ENCODE measurements around the gene IL1B. TPM values are rescaled to one million over a fixed set of nuclear protein-coding genes. Genes with fewer than 3 reads are reported as not detected.

IL1B gene
- total RNA-seq, 1 donor from 2014 or later, result 2.5 TPM

DNA sequence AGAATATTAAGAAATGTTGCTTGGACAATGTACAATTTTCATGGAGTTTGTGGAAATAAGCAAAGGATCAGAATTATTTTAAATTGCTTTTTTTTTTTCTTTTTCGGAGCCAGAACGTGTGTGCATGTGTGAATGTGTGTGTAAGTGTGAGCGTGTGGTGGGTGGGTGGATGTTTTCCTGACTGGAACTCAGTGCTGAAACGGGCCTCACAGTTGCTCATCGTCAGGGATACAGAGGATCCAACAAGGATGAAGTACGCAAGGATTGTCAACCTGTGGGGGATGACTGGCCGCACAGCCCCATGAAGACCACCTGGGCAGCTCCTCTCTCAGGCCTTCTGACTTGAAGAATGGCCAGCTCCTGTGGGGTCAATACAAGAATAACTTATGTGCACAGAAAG is 17.5 kb downstream of the IL1B start:
- intact Hi-C loops (cut with DNase I), result no loop called here
- H3K27me3 ChIP-seq, result no peaks in the 10 kb centered on the region
- no peak overlapping the region for H3K27ac ChIP-seq
- no peaks in the 10 kb centered on the region for H3K9me3 ChIP-seq
- H3K36me3 ChIP-seq, result no peaks in the 10 kb centered on the region
- no peak for TF ChIP-seq POLR2A (IDR thresholded peaks at IDR 0.05)
- no peak for TF ChIP-seq CTCF (IDR thresholded peaks at IDR 0.05)
- TF ChIP-seq POLR2AphosphoS5 (IDR thresholded peaks at IDR 0.05; ENCODE audit: insufficient read depth in 1 of 2, low read depth in 1 of 2), result no peak
- no peak for DNase-seq (ENCODE audit: extremely low spot score in 2 of 2)
- H3K4me1 ChIP-seq, result no peaks in the 10 kb centered on the region
- no peak overlapping the region for H3K4me3 ChIP-seq

DNA sequence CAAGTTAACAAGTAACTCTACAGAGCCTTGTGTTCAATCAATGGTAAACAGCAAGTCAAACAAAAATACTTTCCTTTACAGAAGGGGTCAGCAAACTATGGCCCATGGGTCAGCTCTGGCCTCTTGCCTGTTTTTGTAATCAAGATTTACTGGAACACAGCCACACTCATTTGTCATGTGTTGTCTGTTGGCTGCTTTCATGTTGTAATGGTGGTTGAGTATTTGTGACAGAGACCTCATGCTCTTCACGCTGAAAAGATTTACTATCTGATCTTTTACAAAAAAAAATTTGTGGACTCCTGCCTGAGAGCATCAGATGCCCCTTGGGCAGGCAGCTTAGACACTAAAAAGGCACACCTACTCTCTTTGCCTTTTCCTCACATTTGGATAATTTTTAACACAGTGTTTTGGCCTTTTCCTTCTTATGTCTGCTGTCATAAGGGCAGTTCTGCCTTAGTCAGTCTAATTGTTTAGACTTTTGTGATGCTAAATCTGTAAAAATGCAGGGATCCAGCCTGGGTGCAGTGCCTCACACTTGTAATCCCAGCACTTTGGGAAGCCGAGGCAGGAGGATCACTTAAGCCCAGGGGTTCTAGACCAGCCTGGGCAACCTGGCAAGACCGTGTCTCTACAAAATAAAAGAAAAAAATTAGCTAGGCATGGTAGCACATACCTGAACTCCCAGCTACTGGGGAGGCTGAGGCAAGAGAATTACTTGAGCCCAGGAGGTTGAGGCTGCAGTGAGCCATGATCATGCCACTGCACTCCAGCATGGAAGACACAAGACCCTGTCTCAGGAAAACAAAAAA is 18.3 kb downstream of the IL1B start:
- DNase-seq (ENCODE audit: extremely low spot score in 2 of 2), result no peak
- Histone ChIP-seq H3K27ac (no peak overlapping the region), H3K4me1 (no peaks in the 10 kb centered on the region), H3K27me3 (no peaks in the 10 kb centered on the region), H3K9me3 (no peaks in the 10 kb centered on the region), H3K36me3 (no peaks in the 10 kb centered on the region), H3K4me3 (no peak overlapping the region)
- intact Hi-C loops (cut with DNase I), result no loop called here
- TF ChIP-seq CTCF (IDR thresholded peaks at IDR 0.05), result no peak

- Histone ChIP-seq H3K27ac (no peak overlapping the region), H3K4me3 (no peak overlapping the region), H3K27me3 (no peaks in the 10 kb centered on the region), H3K36me3 (no peaks in the 10 kb centered on the region), H3K9me3 (no peaks in the 10 kb centered on the region), H3K4me1 (peaks cover 10% of the 10 kb centered on the region)
- TF ChIP-seq POLR2A (IDR thresholded peaks at IDR 0.05), result no peak
- no peak for TF ChIP-seq CTCF (IDR thresholded peaks at IDR 0.05)
- no peak for TF ChIP-seq POLR2AphosphoS5 (IDR thresholded peaks at IDR 0.05; ENCODE audit: insufficient read depth in 1 of 2, low read depth in 1 of 2)
- no peak for DNase-seq (ENCODE audit: extremely low spot score in 2 of 2)
- intact Hi-C loops (cut with DNase I), result no loop called here
Measured at GRCh38 chr2:112817082-112817689, 19.4 kb downstream of the IL1B start.

- intact Hi-C loops (cut with DNase I), result no loop called here
- Histone ChIP-seq H3K36me3 (no peaks in the 10 kb centered on the region), H3K9me3 (no peaks in the 10 kb centered on the region), H3K27ac (no peak overlapping the region), H3K27me3 (no peaks in the 10 kb centered on the region), H3K4me3 (no peak overlapping the region), H3K4me1 (peaks cover 19% of the 10 kb centered on the region)
- TF ChIP-seq POLR2AphosphoS5 (IDR thresholded peaks at IDR 0.05; ENCODE audit: insufficient read depth in 1 of 2, low read depth in 1 of 2) (no peak), POLR2A (IDR thresholded peaks at IDR 0.05) (no peak), CTCF (IDR thresholded peaks at IDR 0.05) (no peak)
- DNase-seq (ENCODE audit: extremely low spot score in 2 of 2), result no peak
Measured at GRCh38 chr2:112814278-112814677, 22.3 kb downstream of the IL1B start.

DNA sequence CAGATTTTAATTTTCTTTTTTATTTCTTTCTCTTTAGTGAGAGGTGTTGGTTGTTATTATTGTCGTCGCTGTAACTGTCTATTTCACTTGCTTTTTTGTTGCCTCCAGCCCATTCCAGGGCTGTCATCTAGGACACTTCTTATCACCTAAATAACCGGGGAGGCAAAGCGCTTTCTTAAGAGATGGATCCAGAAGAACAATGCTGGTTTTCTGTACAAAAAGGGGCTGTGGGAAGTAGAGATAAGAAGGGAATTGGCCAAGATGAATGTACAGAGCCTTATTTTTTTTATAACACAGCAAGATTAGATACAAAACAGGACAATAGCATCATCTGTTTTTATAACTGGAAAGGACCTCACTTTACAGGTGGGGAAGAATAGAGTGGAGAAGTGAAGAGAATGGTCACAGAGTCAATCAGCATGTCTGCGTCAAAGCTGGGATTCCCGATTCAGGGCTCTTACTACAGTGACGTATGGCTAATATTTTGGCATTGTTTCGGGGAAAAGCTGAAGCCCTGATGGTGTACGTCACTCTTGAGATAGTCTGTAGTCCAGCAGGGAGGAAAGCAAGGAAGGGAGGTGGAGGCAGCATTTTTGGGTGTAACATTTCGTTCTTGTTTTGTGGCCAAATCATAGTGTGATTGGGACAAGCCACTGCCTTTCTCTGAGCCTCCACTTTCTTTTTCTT is 23.2 kb downstream of the IL1B start:
- intact Hi-C loops (cut with DNase I), result no loop called here
- H3K27ac ChIP-seq, result no peak overlapping the region
- no peaks in the 10 kb centered on the region for H3K9me3 ChIP-seq
- peaks cover 19% of the 10 kb centered on the region for H3K4me1 ChIP-seq
- TF ChIP-seq POLR2A (IDR thresholded peaks at IDR 0.05) (no peak), CTCF (IDR thresholded peaks at IDR 0.05) (no peak), POLR2AphosphoS5 (IDR thresholded peaks at IDR 0.05; ENCODE audit: insufficient read depth in 1 of 2, low read depth in 1 of 2) (no peak)
- H3K27me3 ChIP-seq, result no peaks in the 10 kb centered on the region
- DNase-seq (ENCODE audit: extremely low spot score in 2 of 2), result no peak
- H3K4me3 ChIP-seq, result no peak overlapping the region
- no peaks in the 10 kb centered on the region for H3K36me3 ChIP-seq
